ENCODE results near the gene PFKFB1.

DNA sequence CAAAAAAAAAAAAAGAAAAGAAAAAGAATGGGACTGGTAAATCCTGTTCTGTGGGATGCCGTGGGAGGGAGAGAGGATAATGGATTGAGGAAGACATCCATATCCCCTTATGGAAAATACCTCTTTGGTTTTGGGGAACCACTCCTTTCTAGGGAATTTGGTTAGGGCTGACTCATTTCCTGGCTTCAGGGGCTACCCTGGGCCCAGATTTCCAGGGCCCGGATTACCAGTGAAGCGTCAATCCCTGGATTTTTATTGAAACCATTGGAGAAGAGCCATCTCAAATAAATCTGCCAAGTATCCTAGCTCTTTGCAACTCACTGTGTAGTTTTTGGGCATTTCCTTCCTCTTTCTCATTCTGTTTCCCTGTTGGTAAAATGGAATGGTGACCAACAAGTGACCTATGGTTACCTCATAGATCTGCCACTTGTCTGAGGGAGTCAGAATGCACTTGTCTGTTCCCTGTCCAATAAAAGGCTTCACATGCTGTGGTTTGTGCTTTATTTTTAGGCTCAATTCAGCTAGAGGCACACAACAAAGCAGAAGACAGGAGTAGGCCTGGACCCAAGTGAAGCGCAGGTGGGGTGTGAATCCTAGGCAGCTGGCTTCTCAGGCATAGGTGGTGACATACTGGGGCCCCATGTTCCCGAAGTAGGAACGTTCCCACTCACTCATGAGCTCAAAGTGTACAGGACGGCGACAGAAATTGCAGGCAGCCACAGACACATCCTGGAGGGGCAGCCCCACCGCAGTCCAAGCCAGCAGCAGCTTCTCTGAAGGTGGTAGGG is 14.8 kb upstream of the PFKFB1 start:
- TF ChIP-seq, protein P1, sequence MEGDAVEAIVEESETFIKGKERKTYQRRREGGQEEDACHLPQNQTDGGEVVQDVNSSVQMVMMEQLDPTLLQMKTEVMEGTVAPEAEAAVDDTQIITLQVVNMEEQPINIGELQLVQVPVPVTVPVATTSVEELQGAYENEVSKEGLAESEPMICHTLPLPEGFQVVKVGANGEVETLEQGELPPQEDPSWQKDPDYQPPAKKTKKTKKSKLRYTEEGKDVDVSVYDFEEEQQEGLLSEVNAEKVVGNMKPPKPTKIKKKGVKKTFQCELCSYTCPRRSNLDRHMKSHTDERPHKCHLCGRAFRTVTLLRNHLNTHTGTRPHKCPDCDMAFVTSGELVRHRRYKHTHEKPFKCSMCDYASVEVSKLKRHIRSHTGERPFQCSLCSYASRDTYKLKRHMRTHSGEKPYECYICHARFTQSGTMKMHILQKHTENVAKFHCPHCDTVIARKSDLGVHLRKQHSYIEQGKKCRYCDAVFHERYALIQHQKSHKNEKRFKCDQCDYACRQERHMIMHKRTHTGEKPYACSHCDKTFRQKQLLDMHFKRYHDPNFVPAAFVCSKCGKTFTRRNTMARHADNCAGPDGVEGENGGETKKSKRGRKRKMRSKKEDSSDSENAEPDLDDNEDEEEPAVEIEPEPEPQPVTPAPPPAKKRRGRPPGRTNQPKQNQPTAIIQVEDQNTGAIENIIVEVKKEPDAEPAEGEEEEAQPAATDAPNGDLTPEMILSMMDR (IDR thresholded peaks at IDR 0.05): no peak
- TF ChIP-seq POLR2A (IDR thresholded peaks at IDR 0.05): no peak

Measured in esophagus squamous epithelium (tissue), 4 donors.